H1 (cell line): Measurements from ENCODE around the gene HMGN2. TPM values are rescaled to one million over a fixed set of nuclear protein-coding genes. Genes with fewer than 3 reads are reported as not detected.

Experiments used
- CTCF ChIA-PET: fragments of 300-600 bp; sonication (Branson Sonifier 250); formaldehyde crosslinking; loops from one replicate; lab custom pipeline; 2021; ENCODE audit not compliant: partially characterized antibody; lab: Charles Lee
- POLR2A ChIA-PET: fragments of 300-600 bp; sonication (Branson Sonifier 250); formaldehyde crosslinking; loops from one replicate; lab custom pipeline; 2021; ENCODE audit warnings: inconsistent platforms; ENCODE audit not compliant: partially characterized antibody; lab: Charles Lee
- DNase-seq, 2 experiments: peaks; one replicate each; pipeline versions ENCODE4 v3.0.0 to v3.0.0-alpha.2; 2010 to 2022; ENCODE audit warnings: low spot score in 2 of 2, low read depth in 1 of 2, mixed read lengths in 1 of 2
- FAIRE-seq: peaks from 2 replicates; lab custom pipeline; 2011; peaks lifted over from hg19 to GRCh38; lab: Jason Lieb, UNC
- H2AFZ ChIP-seq: 2 replicates; pipeline ENCODE4 v1.8.1; 2012; ENCODE audit warnings: low read length, inconsistent platforms
- H2AK5ac ChIP-seq: 2 replicates; pipeline ENCODE4 v1.6.1; 2013; ENCODE audit warnings: low read depth, low read length
- H2BK120ac ChIP-seq: replicated peaks from 2 replicates; pipeline ENCODE3; 2013; ENCODE audit warnings: low read depth, low read length, inconsistent platforms
- H2BK12ac ChIP-seq: 2 replicates; pipeline ENCODE4 v1.6.1; 2013; ENCODE audit warnings: low read depth, low read length
- H2BK15ac ChIP-seq: 2 replicates; pipeline ENCODE4 v1.6.1; 2013; ENCODE audit warnings: low read length
- H2BK20ac ChIP-seq: 2 replicates; pipeline ENCODE4 v1.6.1; 2013; ENCODE audit warnings: low read length
- H2BK5ac ChIP-seq: 2 replicates; pipeline ENCODE4 v1.6.1; 2013; ENCODE audit warnings: low read depth, low read length
- H3K14ac ChIP-seq: 2 replicates; pipeline ENCODE4 v1.6.1; 2013; ENCODE audit warnings: inconsistent platforms; ENCODE audit not compliant: insufficient read length
- H3K18ac ChIP-seq: 2 replicates; pipeline ENCODE4 v1.6.1; 2013; ENCODE audit warnings: low read length; ENCODE audit errors: extremely low read depth
- H3K23ac ChIP-seq: 2 replicates; pipeline ENCODE4 v1.6.1; 2013; ENCODE audit warnings: inconsistent platforms; ENCODE audit not compliant: insufficient read length
- H3K23me2 ChIP-seq: 2 replicates; pipeline ENCODE4 v1.6.1; 2013; ENCODE audit warnings: low read depth, low read length
- H3K27ac ChIP-seq: 2 replicates; pipeline ENCODE4 v1.6.1; 2011; ENCODE audit warnings: low read depth, low read length, inconsistent platforms
- H3K27me3 ChIP-seq, 4 experiments: replicated peaks in 1 of 4; 1 replicate in 1 of 4; 2 replicates in 3 of 4; pipeline versions ENCODE4 v1.6.1 to v1.8.1; 2011 to 2013; ENCODE audit warnings: low read length in 3 of 4, mild to moderate bottlenecking in 3 of 4, inconsistent platforms in 2 of 4, mixed read lengths in 2 of 4, moderate library complexity in 1 of 4; ENCODE audit not compliant: control insufficient read depth in 3 of 4, insufficient read depth in 3 of 4; ENCODE audit errors: extremely low read depth in 1 of 4
- H3K36me3 ChIP-seq, 4 experiments: 2 replicates each; pipeline versions ENCODE4 v1.6.1 to v1.8.1; 2011 to 2013; ENCODE audit warnings: mild to moderate bottlenecking in 4 of 4, low read length in 3 of 4, moderate library complexity in 2 of 4, control low read depth in 1 of 4, inconsistent platforms in 1 of 4; ENCODE audit not compliant: insufficient read depth in 4 of 4, control insufficient read depth in 2 of 4
- H3K4ac ChIP-seq: replicated peaks from 2 replicates; pipeline ENCODE3; 2013; ENCODE audit warnings: low read length, low read depth, mixed read lengths, inconsistent platforms; ENCODE audit not compliant: insufficient read length
- H3K4me1 ChIP-seq, 4 experiments: replicated peaks in 1 of 4; 1 replicate in 1 of 4; 2 replicates in 3 of 4; pipeline versions ENCODE4 v1.6.1 to v1.8.1; 2011 to 2013; ENCODE audit warnings: low read length in 3 of 4, inconsistent platforms in 2 of 4, mixed read lengths in 1 of 4; ENCODE audit not compliant: insufficient read depth in 4 of 4, control insufficient read depth in 3 of 4
- H3K4me2 ChIP-seq, 2 experiments: 2 replicates each; pipeline versions ENCODE4 v1.6.1 to v1.8.1; 2011 to 2013; ENCODE audit warnings: low read depth in 2 of 2, low read length in 2 of 2, control low read depth in 1 of 2, inconsistent platforms in 1 of 2, mild to moderate bottlenecking in 1 of 2; ENCODE audit not compliant: insufficient read depth in 1 of 2
- H3K4me3 ChIP-seq, 4 experiments: fragments of 200-600, 300-600 bp in 1 of 4; sonication (generic), shearing (Covaris generic), sonication (Bioruptor Twin) in 1 of 4; 2 replicates each; pipeline versions ENCODE4 v1.5.1 to v1.8.1; 2011 to 2016; ENCODE audit warnings: low read length in 4 of 4, low read depth in 3 of 4, control low read depth in 2 of 4, inconsistent platforms in 2 of 4, mild to moderate bottlenecking in 2 of 4, mixed read lengths in 1 of 4, moderate library complexity in 1 of 4; ENCODE audit not compliant: insufficient read depth in 2 of 4; ENCODE audit errors: extremely low read depth in 1 of 4
- H3K56ac ChIP-seq: replicated peaks from 2 replicates; pipeline ENCODE3; 2013; ENCODE audit warnings: low read depth, mild to moderate bottlenecking, mixed read lengths, low read length, inconsistent platforms; ENCODE audit not compliant: insufficient read length
- H3K79me1 ChIP-seq: 2 replicates; pipeline ENCODE4 v1.6.1; 2013; ENCODE audit warnings: low read depth, low read length, control low read depth
- H3K79me2 ChIP-seq, 2 experiments: 2 replicates each; pipeline versions ENCODE4 v1.6.1 to v1.8.1; 2012 to 2013; ENCODE audit warnings: low read length in 2 of 2, mild to moderate bottlenecking in 2 of 2, inconsistent platforms in 1 of 2; ENCODE audit not compliant: insufficient read depth in 2 of 2, control insufficient read depth in 1 of 2
- H3K9ac ChIP-seq, 4 experiments: replicated peaks in 1 of 4; 1 replicate in 1 of 4; 2 replicates in 3 of 4; pipeline versions ENCODE4 v1.6.1 to v1.8.1; 2011 to 2013; ENCODE audit warnings: low read depth in 3 of 4, low read length in 3 of 4, control low read depth in 2 of 4, mild to moderate bottlenecking in 2 of 4, moderate library complexity in 2 of 4, inconsistent platforms in 1 of 4; ENCODE audit errors: extremely low read depth in 1 of 4
- H3K9me3 ChIP-seq, 2 experiments: 2 replicates each; pipeline versions ENCODE4 v1.6.1 to v1.8.1; 2012 to 2013; ENCODE audit warnings: mild to moderate bottlenecking in 2 of 2, moderate library complexity in 2 of 2, control low read depth in 1 of 2, inconsistent platforms in 1 of 2, low read depth in 1 of 2, low read length in 1 of 2, mixed read lengths in 1 of 2; ENCODE audit not compliant: insufficient read depth in 2 of 2
- H4K20me1 ChIP-seq, 2 experiments: replicated peaks in 1 of 2; 2 replicates each; pipeline versions ENCODE3 to v1.8.1; 2011 to 2013; ENCODE audit warnings: inconsistent platforms in 2 of 2, low read length in 2 of 2, mild to moderate bottlenecking in 1 of 2; ENCODE audit not compliant: insufficient read depth in 2 of 2, control insufficient read depth in 1 of 2
- H4K5ac ChIP-seq: 2 replicates; pipeline ENCODE4 v1.6.1; 2013; ENCODE audit warnings: low read length, low read depth, mixed read lengths, inconsistent platforms; ENCODE audit not compliant: insufficient read length
- H4K8ac ChIP-seq: 2 replicates; pipeline ENCODE4 v1.8.0; 2013; ENCODE audit warnings: mild to moderate bottlenecking, moderate library complexity, low read length, inconsistent platforms; ENCODE audit not compliant: insufficient read depth; ENCODE audit errors: extremely low read depth
- H4K91ac ChIP-seq: replicated peaks from 2 replicates; pipeline ENCODE3; 2013; ENCODE audit warnings: low read length, mixed read lengths, inconsistent platforms; ENCODE audit not compliant: insufficient read length
- JUN ChIP-seq: IDR thresholded peaks from 2 replicates; pipeline ENCODE4 v1.6.1; 2011; ENCODE audit warnings: low read depth, mild to moderate bottlenecking, improper control_type of control experiment, low read length
- ZNF274 ChIP-seq: IDR thresholded peaks from 2 replicates; pipeline ENCODE4 v1.7.0; 2012; ENCODE audit warnings: low read length, borderline replicate concordance; ENCODE audit errors: extremely low read depth
- WGBS, 2 experiments: shearing (Covaris generic) in 1 of 2; methylation state at CpG; one replicate each; pipeline versions ENCODE4 v1.1.6 to v1.1.7; 2013 to 2015; ENCODE audit warnings: low lambda C conversion rate in 2 of 2, mixed read lengths in 2 of 2, inconsistent platforms in 1 of 2, low coverage in 1 of 2, missing lambda C conversion rate in 1 of 2; ENCODE audit not compliant: insufficient replicate concordance in 2 of 2, insufficient coverage in 1 of 2, insufficient read length in 1 of 2; ENCODE audit errors: extremely low coverage in 1 of 2, missing lambda C conversion rate in 1 of 2; 5-methylcytosine and 5-hydroxymethylcytosine counted together
- polyA plus RNA-seq, 7 experiments: library from polyadenylated mRNA; depleted of rRNA in 3 of 7; stranded (reverse) in 5 of 7; unstranded in 2 of 7; fragments of >200 nt in 5 of 7; fragments of 200-250 nt in 2 of 7; gene quantifications; 1 replicate in 5 of 7; 2 replicates in 1 of 7; 4 replicates in 1 of 7; pipeline versions ENCODE4 v1.2.1 to v1.2.3, GENCODE V29; 2011 to 2013; ENCODE audit warnings: missing spikeins in 2 of 7, mixed read lengths in 2 of 7
- total RNA-seq: library from RNA; stranded (reverse); fragmentation: NEBNext Ultra II Directional; extraction: Animal tissue kit (Norgen Biotek cat#: 25700); gene quantifications from 2 replicates; pipeline ENCODE4 v1.2.1, GENCODE V29; 2021

HMGN2 gene
- total and polyA plus RNA-seq, 2 of the 8 experiments (the other 6 are each of a cell fraction or from before 2014, with no cell fraction given), result 254 to 453 TPM

- H3K14ac ChIP-seq, result no peak overlapping the region
- no peaks in the 10 kb centered on the region for H3K27me3 ChIP-seq
- H4K20me1 ChIP-seq, result peaks cover 0 to 2% of the 10 kb centered on the region in 2 experiments
- no peak overlapping the region for H3K4me2 ChIP-seq
- H3K9me3 ChIP-seq, result no peaks in the 10 kb centered on the region
- no peak overlapping the region for H2BK15ac ChIP-seq
- no peak overlapping the region for H3K4ac ChIP-seq
- H3K56ac ChIP-seq, result no peak overlapping the region
- no peak overlapping the region for H3K23ac ChIP-seq
- H4K5ac ChIP-seq, result no peak overlapping the region
- H3K23me2 ChIP-seq, result no peaks in the 10 kb centered on the region; the same call in 1 of the 2 replicates
- H2BK120ac ChIP-seq, result no peak overlapping the region
- no peak overlapping the region for H3K9ac ChIP-seq
- H4K91ac ChIP-seq, result no peak overlapping the region
- H2BK20ac ChIP-seq, result no peak overlapping the region
- no peaks in the 10 kb centered on the region for H3K4me1 ChIP-seq
- no peak overlapping the region for H3K4me3 ChIP-seq
- H3K36me3 ChIP-seq, result peaks cover 2 to 46% (median 24%) of the 10 kb centered on the region in 4 experiments
- FAIRE-seq (no peak), DNase-seq (no peak)
- H4K8ac ChIP-seq, result no peak overlapping the region
- no peak overlapping the region for H3K27ac ChIP-seq
- H2BK5ac ChIP-seq, result no peak overlapping the region
- POLR2A ChIA-PET, result interaction anchor here (1.3 to 2.9 kb wide), 7 partner anchors 9 to 41 kb away, joined by 3 to 8 read pairs (median 5); partner anchors contain the start of genes HMGN2 and LIN28A
- no peak overlapping the region for H2BK12ac ChIP-seq
- no peak for TF ChIP-seq ZNF274
- no peak for TF ChIP-seq JUN
- TF ChIP-seq, all 59 proteins: peak for 0
- Histone ChIP-seq H2AFZ (no peak overlapping the region), H3K79me2 (no peaks in the 10 kb centered on the region), H3K79me1 (no peaks in the 10 kb centered on the region), H3K18ac (no peak overlapping the region), H2AK5ac (no peak overlapping the region)
- CTCF ChIA-PET, result no interaction called here
- WGBS, 2 experiments, result 91% methylated on average over 3 of the region's 3 CpGs; no CpG with 5 or more reads in 1 of the 2 experiments
Observed at GRCh38 chr1:26450908-26451307, 21.3 kb upstream of the HMGN2 start.
